Hematopoietic multipotent progenitor cell treated with erythropoietin and hydrocortisone succinate and interleukin-3 and kit ligand, for 17 days (in vitro differentiated cells): ENCODE results near the gene HCAR1.
"Not testable (repeated sequence)": the region's sequence is repeated elsewhere in the genome, so short reads cannot be mapped to it uniquely, and the experiment has no call there.

Source experiments
- DNase-seq: peaks from one replicate; pipeline ENCODE4 v3.0.0-alpha.2; 2015; ENCODE audit warnings: low spot score

Gene HCAR1

GRCh38 chr12:122721057-122721545, 9.5 kb downstream of the HCAR1 start:
- no peak for DNase-seq

DNA sequence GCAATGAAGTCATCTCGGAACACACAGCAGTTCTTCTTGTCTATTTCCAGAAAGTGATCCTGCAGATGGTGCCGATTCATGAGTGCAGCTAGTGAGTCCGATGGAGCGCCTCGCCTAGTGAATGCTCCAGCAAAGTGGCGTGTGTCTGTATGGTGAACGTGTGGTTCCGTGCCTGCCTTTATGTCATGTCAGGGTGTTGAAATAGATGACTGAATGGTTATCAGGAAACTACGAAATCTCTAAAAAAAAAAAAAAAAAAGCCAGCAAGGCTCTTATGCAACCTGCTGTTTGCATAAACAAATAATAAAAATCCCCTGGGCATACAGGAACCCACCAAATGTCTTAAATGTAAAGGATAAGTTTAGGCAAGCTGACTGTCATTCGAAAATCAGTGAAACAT, 14.0 kb downstream of the HCAR1 start, which contains the start of gene HCAR3:
HCAR3 (minus strand) TSS at position 154 of the 400 bp plus-strand sequence; CDS start at position 80, 74 bp downstream.
- not testable (repeated sequence) for DNase-seq

DNA sequence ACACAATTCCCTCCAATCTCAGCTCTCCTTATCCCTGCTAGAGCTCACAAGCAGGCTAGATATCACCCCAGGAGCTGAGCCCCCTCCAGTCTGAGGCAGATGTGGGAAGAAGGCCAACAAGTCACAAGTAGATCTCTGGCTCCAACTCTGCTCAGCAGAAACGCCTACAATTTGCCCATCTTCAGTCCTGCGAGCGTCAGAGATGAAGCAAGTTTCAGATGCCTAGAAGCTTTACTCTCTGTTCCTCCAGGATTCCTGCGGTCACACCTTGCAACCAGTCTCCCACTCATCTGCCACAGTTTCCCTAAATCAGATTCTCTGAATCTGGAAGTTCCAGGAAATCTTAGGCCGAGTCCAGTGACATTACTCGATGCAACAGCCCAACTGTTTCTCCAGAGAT, 15.4 kb downstream of the HCAR1 start:
- not testable (repeated sequence) for DNase-seq

- not testable (repeated sequence) for DNase-seq
Observed at GRCh38 chr12:122713491-122714188, 17.0 kb downstream of the HCAR1 start.

DNA sequence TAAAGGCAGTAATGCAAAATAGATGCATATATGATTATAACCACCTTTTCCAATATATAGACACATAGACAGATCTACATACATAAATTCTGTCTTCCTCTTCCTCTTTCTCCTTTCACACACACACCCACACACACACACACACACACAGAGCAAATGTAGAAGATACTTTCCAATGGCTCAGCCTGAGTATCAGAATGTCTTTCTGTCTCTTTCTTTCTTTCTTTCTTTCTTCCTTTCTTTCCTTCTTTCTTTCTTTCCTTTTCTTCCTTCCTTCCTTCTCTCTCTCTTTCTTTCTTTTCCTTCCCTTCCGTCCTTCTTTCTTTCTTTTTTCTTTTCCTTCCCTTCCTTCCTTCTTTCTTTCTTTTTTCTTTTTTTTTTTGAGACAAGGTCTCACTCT, 19.4 kb downstream of the HCAR1 start:
- not testable (repeated sequence) for DNase-seq

DNA sequence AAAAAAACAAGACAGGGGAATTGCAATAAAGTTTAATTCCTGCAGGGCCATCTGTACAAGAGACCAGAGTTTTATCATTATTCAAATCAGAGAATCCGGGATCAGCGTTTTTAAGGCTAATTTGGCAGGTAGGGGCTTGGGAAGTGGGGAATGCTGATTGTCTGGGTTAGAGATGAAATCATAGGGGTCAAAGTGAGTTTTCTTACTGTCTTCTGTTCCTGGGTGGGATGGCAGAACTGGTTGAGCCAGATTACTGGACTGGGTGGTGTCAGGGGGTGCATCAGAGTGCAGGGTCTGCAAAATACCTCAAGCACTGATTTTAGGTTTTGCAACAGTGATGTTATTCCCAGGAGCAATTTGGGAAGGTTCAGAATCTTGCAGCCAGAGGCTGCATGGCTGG, 20.3 kb downstream of the HCAR1 start:
- DNase-seq = not testable (repeated sequence)

- not testable (repeated sequence) for DNase-seq
Observed at GRCh38 chr12:122709287-122709686, 21.4 kb downstream of the HCAR1 start.

DNA sequence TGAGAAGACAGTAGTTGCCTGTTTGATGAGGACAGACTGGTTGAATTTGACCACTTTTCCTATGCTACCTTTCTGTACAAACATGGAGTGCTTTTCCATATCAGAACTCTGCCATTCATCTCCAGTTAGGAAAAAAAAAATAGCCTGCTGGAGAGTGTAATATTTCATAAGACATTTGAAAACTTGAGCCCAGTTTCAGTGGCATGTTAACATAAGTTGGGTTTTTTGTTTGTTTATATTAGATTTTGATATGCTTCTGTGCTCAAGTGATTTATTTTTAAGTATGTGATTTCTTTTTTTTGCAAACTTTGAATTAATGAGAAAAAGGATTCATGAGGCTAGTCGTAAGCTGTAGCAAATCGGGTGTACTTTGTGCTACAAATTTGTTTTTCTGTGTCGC, 26.8 kb downstream of the HCAR1 start:
- not testable (repeated sequence) for DNase-seq

- DNase-seq = not testable (repeated sequence)
Observed at GRCh38 chr12:122702890-122703611, 27.6 kb downstream of the HCAR1 start, which contains the start of gene HCAR2. HCAR2 (minus strand) TSS chr12:122703357; CDS start chr12:122703283, 74 bp downstream.

DNA sequence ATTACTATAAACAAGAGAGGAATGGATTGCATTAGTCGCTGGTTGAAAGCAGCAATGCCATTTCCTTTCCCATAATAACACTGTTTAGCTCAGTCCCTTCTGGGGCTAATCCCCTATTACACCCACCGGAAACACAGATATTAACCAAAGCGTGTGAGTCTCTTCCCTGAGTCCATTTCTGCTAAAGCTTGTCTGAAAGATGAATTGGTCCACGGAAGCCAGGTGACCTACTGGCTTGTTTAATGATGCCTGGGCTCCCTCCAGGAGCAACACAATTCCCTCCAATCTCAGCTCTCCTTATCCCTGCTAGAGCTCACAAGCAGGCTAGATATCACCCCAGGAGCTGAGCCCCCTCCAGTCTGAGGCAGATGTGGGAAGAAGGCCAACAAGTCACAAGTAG, 29.2 kb downstream of the HCAR1 start:
- DNase-seq = not testable (repeated sequence)

- not testable (repeated sequence) for DNase-seq
Observed at GRCh38 chr12:122700038-122700710, 30.5 kb downstream of the HCAR1 start.

GRCh38 chr12:122696922-122697321, 33.7 kb downstream of the HCAR1 start:
- not testable (repeated sequence) for DNase-seq

GRCh38 chr12:122691566-122691965, 39.1 kb downstream of the HCAR1 start:
- DNase-seq = no peak

- DNase-seq = no peak
Observed at GRCh38 chr12:122688291-122688690, 42.4 kb downstream of the HCAR1 start.

GRCh38 chr12:122687086-122687485, 43.6 kb downstream of the HCAR1 start:
- no peak for DNase-seq

GRCh38 chr12:122686538-122686937, 44.1 kb downstream of the HCAR1 start:
- no peak for DNase-seq

GRCh38 chr12:122684297-122684813, 46.3 kb downstream of the HCAR1 start:
- no peak for DNase-seq

- DNase-seq = no peak
Observed at GRCh38 chr12:122681814-122682213, 48.8 kb downstream of the HCAR1 start.

DNA sequence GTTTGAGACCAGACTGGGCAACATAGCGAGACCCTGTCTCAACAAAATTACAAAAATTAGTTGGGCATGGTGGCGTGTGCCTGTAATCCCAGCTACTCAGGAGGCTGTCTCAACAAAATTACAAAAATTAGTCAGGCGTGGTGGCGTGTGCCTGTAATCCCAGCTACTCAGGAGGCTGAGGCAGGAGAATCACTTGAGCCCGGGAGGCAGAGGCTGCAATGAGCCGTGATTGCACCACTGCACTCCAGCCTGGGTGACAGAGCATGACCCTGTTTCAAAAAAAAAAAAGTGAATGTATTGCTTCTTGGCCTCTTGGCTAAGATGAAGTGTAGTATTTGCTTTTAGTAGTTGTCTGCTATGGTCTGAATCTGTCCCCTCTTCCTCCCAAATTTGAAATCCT, 49.7 kb downstream of the HCAR1 start:
- not testable (repeated sequence) for DNase-seq

DNA sequence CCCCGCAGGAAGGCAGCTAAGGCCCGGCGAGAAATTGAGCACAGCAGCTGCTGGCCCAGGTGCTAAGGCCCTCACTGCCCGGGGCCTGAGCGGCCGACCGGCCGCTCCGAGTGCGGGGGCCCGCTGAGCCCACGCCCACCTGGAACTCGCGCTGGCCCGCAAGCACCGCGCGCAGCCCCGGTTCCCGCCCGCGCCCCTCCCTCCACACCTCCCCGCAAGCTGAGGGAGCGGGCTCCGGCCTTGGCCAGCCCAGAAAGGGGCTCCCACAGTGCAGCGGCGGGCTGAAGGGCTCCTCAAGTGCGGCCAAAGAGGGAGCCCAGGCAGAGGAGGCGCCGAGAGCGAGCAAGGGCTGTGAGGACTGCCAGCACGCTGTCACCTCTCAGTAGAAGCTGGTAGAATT, 53.9 kb downstream of the HCAR1 start:
- not testable (repeated sequence) for DNase-seq
